ENCODE measurements around the gene POLA1.
A peak's percentile ranks its signal among the peaks of the same experiment; 100 is the strongest.

POLA1 gene

GRCh38 chrX:25011589-25012432, 318.1 kb downstream of the POLA1 start:
- DNase-seq, result no peak

- DNase-seq, result peak in 1 of 5 experiments; percentile 43
Measured at GRCh38 chrX:25012433-25012735, 318.7 kb downstream of the POLA1 start.

GRCh38 chrX:25012793-25013631, 319.3 kb downstream of the POLA1 start:
- DNase-seq, result peak in 1 of 5 experiments; percentile 48

GRCh38 chrX:25013632-25014365, 320.1 kb downstream of the POLA1 start:
- DNase-seq, result no peak

- DNase-seq, result no peak
Measured at GRCh38 chrX:25014366-25014838, 320.7 kb downstream of the POLA1 start.

- peak in 2 of 5 experiments; percentile 18 to 67 for DNase-seq
Measured at GRCh38 chrX:25015486-25016360, 322.0 kb downstream of the POLA1 start, which contains the start of gene ARX. Gene ARX (minus strand): TSS chrX:25015965. CDS start chrX:25015737, 228 bp downstream.

GRCh38 chrX:25016361-25016671, 322.6 kb downstream of the POLA1 start:
- no peak for DNase-seq

- DNase-seq, result no peak
Measured at GRCh38 chrX:25016938-25017598, 323.4 kb downstream of the POLA1 start.

GRCh38 chrX:25017667-25018247, 324.0 kb downstream of the POLA1 start:
- no peak for DNase-seq

- no peak for DNase-seq
Measured at GRCh38 chrX:25018682-25019081, 325.0 kb downstream of the POLA1 start.

- no peak for DNase-seq
Measured at GRCh38 chrX:25019707-25020390, 326.1 kb downstream of the POLA1 start.

GRCh38 chrX:25020391-25020904, 326.7 kb downstream of the POLA1 start:
- DNase-seq, result no peak

- peak in 1 of 5 experiments; percentile 19 for DNase-seq
Measured at GRCh38 chrX:25020905-25021449, 327.3 kb downstream of the POLA1 start.

- DNase-seq, result no peak
Measured at GRCh38 chrX:25022499-25023325, 329.0 kb downstream of the POLA1 start.

GRCh38 chrX:25023908-25024307, 330.2 kb downstream of the POLA1 start:
- DNase-seq, result no peak

GRCh38 chrX:25025615-25026014, 331.9 kb downstream of the POLA1 start:
- no peak for DNase-seq

- DNase-seq, result no peak
Measured at GRCh38 chrX:25026576-25026975, 332.9 kb downstream of the POLA1 start.

- DNase-seq, result no peak
Measured at GRCh38 chrX:25028726-25029125, 335.0 kb downstream of the POLA1 start.

GRCh38 chrX:25029288-25029825, 335.6 kb downstream of the POLA1 start:
- DNase-seq, result no peak
